Measurements from ENCODE around the gene KMT2C. TPM values are rescaled to one million over a fixed set of nuclear protein-coding genes. Genes with fewer than 3 reads are reported as not detected.

KMT2C gene
- total RNA-seq, 1 experiment from 2014 or later = 14.6 TPM

DNA sequence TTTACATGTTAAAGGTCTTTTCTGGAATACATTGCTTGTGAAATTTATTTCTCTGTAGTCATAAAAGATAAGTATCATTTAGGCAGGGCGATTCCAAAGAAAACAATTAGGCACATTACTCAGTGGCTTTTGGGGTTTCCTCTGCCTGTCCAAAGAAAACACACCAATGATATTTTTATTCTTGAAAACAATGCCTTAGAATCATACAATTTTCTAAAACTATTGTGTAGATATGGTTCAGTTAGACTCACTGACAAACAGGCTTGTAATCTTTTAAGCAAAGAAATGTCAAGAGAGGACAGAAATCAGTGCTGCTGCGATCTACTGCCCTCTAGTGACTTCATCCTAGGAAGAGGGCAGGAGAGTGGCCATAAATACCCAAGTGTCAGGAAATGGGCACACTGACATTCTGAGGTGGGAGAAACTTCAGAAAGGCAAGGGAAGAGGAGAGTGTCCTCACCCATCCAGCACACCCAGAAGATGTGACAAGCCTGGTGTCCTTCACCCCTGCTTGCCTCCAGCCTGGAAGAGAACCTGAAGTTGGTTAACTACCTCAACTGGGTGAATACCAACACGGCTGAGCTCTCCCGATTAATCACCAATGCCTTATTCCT lies 289.8 kb downstream of the KMT2C start:
- in situ Hi-C loops (cut with HindIII; ENCODE audit: low pct_unique_long_range_greater_than_20kb, low sequenced_read_pairs) = no loop called here
- peak; percentile 77 for DNase-seq (ENCODE audit: low read depth, low spot score)

DNA sequence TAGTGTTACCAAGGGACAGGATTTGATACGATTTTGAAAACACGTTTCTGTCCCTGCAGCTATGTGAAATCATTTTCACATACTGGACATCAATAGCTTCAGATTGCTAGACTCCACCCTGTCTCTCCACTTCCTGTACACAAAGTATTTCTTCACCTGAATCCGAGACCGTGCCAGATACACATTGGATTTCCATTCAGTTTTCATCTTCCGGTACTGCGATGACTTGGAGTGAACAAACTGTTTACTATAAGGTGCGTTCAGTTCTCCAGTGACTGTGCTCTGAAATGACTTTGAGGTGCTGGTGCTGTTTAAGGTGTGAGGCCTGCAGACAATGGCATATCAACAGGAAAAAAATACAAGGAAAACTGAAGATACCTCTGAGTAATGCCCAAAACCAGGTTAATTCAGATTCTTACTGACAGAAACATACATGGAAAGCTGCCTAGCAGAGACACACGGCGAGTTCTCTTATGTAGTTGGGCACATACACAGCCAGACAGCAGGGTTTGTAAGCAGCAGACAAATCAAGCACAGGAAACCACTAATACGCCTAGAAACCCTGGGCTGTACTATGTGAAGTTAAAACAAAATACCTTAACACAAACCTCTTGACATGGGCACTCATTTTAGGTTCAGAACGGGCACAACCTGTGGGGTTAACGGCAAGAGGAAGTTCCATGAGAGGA lies 291.1 kb downstream of the KMT2C start:
- in situ Hi-C loops (cut with HindIII; ENCODE audit: low pct_unique_long_range_greater_than_20kb, low sequenced_read_pairs) = no loop called here
- DNase-seq (ENCODE audit: low read depth, low spot score) = no peak

DNA sequence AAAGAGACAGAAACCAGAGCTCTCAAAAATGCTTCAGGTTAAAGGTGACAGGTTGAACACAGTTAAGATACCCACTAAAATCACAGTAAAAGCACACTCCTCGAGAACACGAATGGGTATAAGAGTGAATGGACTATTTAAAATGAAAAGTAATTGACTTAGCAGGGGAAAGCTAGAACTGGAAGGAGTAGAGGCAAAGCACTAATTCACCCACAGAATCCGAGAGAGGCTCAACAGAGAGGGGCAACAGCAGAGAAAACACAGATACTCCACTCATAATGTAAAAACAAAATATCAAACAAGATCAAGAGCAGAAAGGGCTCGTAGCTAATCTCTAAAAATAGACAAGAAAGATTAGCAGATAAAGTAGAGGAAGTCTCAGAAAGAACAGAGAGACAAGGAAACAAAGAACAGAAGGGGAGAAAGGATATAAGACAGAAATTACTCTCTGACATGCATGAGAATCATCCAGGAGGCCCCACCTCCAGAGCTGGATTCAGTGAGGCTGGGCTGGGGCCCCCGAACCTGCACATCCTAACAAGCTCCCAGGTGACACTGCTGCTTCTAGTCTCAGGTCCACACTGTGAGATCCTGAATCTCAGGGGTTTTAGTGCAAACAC lies 292.7 kb downstream of the KMT2C start:
- in situ Hi-C loops (cut with HindIII; ENCODE audit: low pct_unique_long_range_greater_than_20kb, low sequenced_read_pairs) = no loop called here
- DNase-seq (ENCODE audit: low read depth, low spot score) = no peak

DNA sequence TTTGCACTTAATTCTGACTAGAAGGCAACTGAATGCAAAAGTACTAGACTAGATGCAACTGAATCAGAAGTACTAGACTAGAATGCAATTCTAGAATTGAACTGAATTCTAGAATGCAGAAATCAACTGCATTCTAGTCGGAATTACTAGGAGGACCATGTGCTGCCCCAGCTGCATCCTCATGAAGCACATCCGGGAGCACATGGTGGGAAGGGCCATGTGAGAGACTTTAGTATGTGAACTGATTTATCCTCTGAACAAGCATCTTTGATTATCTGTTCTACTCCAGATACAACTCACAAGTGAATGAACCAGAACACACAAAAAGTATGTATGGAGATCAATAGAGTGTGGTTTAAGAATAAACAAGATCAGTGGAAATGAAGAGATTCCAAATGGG lies 295.2 kb downstream of the KMT2C start:
- no peak for DNase-seq (ENCODE audit: low read depth, low spot score)
- in situ Hi-C loops (cut with HindIII; ENCODE audit: low pct_unique_long_range_greater_than_20kb, low sequenced_read_pairs) = no loop called here

DNA sequence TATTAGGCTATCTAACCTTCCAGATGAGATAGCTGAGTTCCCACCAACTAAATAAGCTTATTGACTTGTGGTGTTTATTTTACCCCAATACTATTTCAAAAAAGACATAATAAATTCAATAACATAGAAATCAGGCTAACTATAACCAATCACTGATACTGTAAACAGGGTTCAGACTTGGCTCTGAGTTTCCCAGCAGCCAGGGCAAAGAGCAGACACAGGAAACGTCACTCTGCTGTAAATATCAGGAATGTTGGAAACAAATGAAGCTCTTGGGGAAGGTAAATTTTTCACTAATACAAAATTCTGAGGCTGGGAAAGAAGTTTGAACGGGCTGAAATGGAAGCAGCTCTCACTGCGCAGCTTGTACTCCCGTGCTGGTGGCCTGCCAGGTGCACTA lies 295.7 kb downstream of the KMT2C start:
- in situ Hi-C loops (cut with HindIII; ENCODE audit: low pct_unique_long_range_greater_than_20kb, low sequenced_read_pairs) = no loop called here
- no peak for DNase-seq (ENCODE audit: low read depth, low spot score)

DNA sequence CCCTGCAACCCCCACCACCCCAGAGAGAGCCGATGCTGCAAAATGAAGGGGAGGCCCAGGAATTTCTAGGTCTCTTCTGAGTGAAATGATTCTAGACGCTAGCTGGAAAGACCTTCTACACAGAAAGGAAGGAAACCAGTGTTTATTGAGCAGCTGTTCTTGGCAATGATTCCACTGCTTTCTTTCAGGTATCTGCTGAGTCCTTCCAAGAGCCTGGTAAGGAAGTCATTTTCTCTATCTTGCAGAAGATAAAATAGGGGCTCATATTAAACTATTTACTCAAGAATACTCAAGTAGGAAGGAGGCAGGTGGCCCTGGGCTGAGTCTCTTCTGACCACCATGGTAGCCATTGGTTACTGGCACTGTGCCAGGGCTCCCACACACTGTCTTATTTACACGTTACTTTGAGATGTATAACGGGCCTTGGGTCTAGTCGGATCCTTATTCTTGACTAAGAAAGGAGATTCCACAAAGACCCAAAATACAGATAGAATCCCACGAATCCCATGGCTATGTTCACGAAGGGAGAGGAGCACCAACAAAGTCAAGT lies 298.3 kb downstream of the KMT2C start:
- in situ Hi-C loops (cut with HindIII; ENCODE audit: low pct_unique_long_range_greater_than_20kb, low sequenced_read_pairs) = no loop called here
- no peak for DNase-seq (ENCODE audit: low read depth, low spot score)

DNA sequence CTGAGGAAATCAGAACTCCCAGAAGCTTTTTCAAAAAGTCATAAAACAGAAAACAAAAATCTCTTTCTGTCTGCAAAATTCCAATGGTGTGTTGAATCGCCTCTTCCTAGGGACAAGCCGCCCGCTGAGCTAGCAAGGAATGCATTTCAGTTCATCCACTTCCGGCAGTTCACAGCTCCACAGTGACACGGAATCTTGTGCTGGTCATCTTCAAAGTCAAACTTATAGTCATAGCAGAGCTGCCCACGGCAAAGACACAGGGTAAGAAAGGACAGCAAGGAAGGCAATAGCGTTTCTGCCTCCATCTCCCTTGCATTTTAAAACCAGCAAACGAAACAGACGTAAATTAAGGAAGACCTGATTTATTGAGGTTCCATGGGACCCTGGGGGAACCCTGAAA lies 299.1 kb downstream of the KMT2C start:
- in situ Hi-C loops (cut with HindIII; ENCODE audit: low pct_unique_long_range_greater_than_20kb, low sequenced_read_pairs) = no loop called here

DNA sequence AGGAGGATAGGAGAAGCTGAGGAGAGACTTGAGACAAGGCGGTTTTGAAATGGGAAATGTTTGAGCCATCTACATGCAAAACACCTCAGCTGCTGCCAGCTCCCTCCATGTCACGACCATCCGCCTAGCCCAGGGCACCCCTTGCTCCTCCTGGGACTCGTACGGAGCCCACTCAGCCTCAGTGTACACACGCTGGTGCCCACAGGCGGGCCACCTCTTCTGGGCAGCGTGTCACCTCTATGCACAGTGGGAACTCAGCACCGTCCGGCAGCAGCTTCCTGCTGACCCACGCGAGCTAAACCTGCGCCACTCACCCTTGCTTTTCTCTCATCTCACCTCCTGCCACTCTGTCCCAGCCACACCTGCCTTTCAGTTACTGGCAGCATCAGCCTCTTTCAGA lies 302.0 kb downstream of the KMT2C start:
- DNase-seq (ENCODE audit: low read depth, low spot score) = no peak
- in situ Hi-C loops (cut with HindIII; ENCODE audit: low pct_unique_long_range_greater_than_20kb, low sequenced_read_pairs) = no loop called here

More for the DNA sequence above, 299.1 kb downstream of the KMT2C start:
- peak; percentile 89 for DNase-seq (ENCODE audit: low read depth, low spot score)

DNA sequence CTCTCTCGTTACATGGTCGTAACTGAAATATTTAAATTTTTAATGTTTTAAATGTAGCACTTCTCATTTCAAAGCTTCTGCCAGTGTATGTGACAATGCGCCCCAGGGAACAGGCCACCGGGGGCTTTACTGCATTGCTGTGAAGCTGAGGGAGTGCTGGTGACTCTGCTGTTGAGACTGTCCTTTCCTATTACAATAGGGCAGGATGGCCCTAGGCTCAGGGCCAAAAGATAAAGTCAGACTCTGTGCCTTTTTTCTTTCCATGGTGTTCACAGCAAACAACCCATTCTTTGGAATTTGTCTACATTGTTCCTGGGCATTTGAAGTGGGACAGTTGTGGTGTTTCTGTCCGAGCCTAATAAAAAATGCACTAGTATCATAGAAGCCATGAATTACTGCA lies 303.0 kb downstream of the KMT2C start:
- no peak for DNase-seq (ENCODE audit: low read depth, low spot score)
- in situ Hi-C loops (cut with HindIII; ENCODE audit: low pct_unique_long_range_greater_than_20kb, low sequenced_read_pairs) = no loop called here

DNA sequence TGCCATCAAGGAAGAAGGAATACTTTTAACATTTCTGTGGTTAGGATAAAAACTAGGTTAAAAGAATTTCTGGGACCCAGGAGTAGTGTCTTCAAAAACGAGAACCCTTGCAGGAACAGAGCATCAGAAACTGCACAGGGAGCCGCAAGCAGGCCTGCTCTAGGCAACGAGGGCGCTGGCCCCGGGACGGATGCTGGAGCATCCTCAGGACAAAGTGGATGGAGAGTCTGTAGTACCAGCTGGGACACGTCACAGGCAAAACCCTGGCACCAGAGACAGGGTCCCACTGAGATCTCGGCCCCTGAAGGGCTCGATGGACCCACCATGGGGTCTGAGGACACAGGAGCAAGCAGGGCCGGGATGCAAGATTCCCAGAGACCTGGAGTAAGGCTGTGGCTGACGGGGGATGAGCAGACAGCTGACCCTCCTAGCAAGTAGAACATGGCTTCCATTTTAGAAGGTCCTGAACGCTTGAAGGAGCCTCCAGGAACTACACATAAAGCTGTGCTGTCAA lies 303.8 kb downstream of the KMT2C start:
- no peak for DNase-seq (ENCODE audit: low read depth, low spot score)
- in situ Hi-C loops (cut with HindIII; ENCODE audit: low pct_unique_long_range_greater_than_20kb, low sequenced_read_pairs) = no loop called here

DNA sequence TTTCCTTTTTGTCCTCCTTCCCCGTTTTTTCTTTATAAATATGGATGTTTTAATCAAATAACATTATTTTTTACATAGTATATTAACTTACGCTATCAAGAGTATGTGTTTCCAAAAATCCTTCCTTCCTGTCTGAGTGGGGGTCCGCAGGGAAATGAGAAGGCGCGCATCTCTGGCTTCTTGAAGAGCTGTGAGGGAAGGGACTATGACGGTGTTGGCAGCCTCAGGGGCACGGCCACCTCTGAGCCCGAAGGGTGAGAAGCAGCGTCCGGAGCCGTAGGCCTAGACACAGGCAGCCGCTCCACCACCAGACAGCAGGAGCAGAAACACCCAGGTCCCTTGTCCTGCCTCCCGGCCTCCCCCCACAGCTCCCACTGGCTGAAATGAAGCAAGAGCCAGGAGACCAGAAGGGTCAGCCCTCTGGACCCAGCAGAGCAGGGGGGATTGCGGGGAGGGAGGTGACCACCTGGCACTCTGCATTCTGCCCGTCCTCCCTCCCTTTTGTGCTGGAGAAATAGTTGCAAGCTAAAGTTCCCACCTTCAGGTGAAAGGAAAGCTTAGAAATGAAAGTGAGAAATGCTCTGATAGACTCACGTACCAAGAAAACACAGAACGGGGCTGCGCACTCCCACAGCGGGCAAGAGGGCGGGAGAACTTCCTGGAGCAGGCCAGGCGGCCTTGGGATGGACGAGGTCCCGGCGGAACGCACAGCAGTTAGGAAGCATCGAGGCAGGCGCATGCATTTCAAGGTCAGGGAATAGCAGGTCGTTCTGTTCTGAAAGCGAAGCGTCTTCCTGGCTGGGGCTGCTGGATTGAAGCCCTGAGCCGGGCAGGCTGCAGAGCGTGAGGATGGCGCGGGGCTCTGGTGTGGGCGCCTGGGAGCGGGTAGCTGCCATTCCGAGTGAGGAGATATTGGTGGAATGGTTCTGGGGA lies 304.9 kb downstream of the KMT2C start:
- DNase-seq (ENCODE audit: low read depth, low spot score) = no peak
- in situ Hi-C loops (cut with HindIII; ENCODE audit: low pct_unique_long_range_greater_than_20kb, low sequenced_read_pairs) = no loop called here

DNA sequence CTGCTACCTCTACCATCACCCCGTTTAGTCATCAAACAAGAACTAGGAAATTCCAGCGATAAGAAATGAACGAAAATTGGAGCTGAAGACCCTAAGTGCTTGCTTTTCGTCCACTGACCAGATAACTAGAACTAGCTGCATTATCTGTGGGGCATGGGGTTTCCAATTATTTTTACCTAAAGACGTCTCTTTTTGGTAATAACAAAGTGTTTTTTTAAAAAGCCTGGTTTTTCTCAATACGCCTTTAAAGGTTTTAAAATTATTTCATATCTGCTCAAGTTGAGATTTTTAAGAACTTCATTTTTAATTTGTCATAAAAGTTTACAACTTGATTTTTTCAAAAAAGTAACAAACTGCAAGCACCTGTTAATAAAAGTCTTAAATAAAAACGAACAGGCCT lies 306.1 kb downstream of the KMT2C start:
- in situ Hi-C loops (cut with HindIII; ENCODE audit: low pct_unique_long_range_greater_than_20kb, low sequenced_read_pairs) = no loop called here
- no peak for DNase-seq (ENCODE audit: low read depth, low spot score)

DNA sequence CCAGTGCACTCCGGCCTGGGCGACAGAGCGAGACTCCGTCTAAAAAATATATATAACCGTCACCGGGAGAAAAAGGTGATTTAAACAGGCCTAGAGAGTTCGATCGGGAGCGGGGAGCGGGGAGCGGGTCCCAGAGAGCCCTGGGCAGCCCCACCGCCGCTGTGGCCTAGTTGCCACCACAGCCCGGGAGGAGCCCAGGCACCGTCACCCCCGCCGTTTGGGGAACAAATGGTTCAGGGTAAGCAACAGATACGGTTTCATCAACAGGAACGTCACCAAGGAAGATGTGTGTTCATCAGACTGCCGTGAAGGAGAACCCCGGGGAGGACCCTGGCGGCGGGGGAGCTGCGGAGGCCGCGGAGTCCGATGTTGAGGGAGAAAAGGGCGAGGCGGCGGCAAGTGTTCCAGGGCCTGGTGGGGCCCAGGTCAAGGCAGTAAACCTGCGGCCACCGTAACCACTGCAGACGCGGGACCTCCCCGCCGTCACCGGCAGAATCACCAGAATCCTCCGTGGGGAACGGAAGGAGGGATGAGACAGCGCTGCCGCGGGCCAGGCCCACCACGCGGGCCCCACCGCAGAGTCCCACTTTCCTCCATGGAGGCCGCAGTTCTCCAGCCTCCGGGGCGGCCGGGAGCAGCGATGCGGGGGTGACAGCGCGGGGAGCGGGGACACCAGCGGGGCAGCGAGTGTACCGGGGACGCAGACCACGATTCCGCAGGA lies 306.9 kb downstream of the KMT2C start:
- in situ Hi-C loops (cut with HindIII; ENCODE audit: low pct_unique_long_range_greater_than_20kb, low sequenced_read_pairs) = no loop called here
- no peak for DNase-seq (ENCODE audit: low read depth, low spot score)

DNA sequence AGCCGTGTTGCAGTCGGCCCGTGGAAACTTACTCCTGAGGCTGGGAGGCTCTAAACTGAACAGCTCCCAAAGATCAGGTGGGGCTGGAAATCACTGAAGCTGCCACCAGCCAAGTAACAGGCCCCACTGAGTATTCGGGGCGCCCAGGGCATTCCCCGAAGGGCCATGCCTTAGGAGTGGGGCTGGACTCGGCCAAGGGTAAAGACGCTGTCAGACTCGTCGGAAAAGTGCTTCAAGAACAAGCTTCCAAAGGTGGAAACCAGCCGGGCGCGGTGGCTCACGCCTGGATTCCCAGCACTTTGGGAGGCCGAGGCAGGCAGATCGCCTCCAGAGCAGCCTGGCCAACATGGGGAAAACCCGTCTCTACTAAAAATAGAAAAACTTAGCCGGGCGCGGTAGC lies 307.6 kb downstream of the KMT2C start:
- in situ Hi-C loops (cut with HindIII; ENCODE audit: low pct_unique_long_range_greater_than_20kb, low sequenced_read_pairs) = no loop called here
- DNase-seq (ENCODE audit: low read depth, low spot score) = no peak

DNA sequence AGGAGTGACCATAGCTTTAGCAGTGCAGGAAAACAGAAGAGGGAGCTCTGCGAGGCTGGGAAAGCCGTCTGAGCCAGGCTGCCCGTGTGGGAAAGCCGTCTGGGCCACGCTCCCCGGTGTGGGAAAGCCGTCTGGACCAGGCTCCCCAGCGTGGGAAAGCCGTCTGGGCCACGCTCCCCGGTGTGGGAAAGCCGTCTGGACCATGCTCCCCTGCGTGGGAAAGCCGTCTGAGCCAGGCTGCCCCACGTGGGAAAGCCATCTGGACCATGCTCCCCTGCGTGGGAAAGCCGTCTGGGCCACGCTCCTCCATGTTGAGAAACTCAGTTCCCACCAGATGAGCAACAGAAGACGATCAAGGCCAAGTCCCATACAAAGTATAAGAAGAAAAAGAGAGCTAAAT lies 308.6 kb downstream of the KMT2C start:
- in situ Hi-C loops (cut with HindIII; ENCODE audit: low pct_unique_long_range_greater_than_20kb, low sequenced_read_pairs) = no loop called here
- no peak for DNase-seq (ENCODE audit: low read depth, low spot score)

DNA sequence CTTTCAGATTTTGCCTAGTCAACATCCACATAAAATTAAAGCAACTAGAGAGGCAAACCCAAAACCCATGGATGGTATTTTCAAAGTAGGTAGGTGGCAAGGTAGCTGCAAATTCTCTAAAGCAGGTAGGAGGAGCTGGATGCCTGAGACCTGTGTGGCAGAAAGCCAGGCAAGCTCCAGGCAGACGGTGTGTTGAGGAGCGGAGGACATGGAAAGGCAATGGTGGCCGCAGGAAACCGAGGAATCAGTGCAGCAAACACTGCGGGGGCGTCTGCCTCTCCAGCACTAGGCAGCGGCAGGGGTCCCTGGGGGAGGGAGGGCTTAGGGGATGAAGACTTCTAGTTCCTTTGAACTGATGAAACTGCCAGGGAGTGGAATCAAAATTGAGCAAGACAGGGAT lies 309.1 kb downstream of the KMT2C start:
- in situ Hi-C loops (cut with HindIII; ENCODE audit: low pct_unique_long_range_greater_than_20kb, low sequenced_read_pairs) = no loop called here
- no peak for DNase-seq (ENCODE audit: low read depth, low spot score)

DNA sequence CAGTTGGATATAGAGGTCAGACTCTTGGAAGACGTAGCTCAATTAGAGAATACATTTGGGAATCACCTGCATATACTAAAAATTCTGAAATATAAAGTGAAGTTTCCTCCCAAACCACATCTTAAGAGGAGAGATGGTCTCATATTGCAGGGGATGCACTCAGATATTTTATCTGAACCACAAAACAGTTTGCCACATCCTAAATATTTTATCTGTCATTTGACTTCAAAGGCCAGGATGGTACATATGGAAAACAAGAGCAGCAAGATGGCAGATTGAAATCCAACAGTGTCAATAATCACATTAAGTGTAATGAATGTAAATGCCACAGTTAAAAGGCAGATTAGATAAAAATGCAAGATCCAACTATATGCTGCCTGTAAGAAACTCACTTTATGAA lies 313.3 kb downstream of the KMT2C start:
- no peak for DNase-seq (ENCODE audit: low read depth, low spot score)
- in situ Hi-C loops (cut with HindIII; ENCODE audit: low pct_unique_long_range_greater_than_20kb, low sequenced_read_pairs) = no loop called here

Data from SK-MEL-5 (cell line).